Frontal cortex (tissue), 4 donors: ENCODE data around the gene CXCL9. TPM values are rescaled to one million over a fixed set of nuclear protein-coding genes. Genes with fewer than 3 reads are reported as not detected.
"Not testable (repeated sequence)": the region's sequence is repeated elsewhere in the genome, so short reads cannot be mapped to it uniquely, and the experiment has no call there.

Experiments
- DNase-seq, 2 donors: peaks; one replicate each; pipeline ENCODE4 v3.0.0; 2012; ENCODE audit warnings: low spot score in 2 of 2
- FAIRE-seq: peaks from 2 replicates; lab custom pipeline; 2012; peaks lifted over from hg19 to GRCh38; lab: Jason Lieb, UNC
- total RNA-seq: library from RNA; depleted of rRNA; stranded (reverse); fragments of >200 nt; gene quantifications from one replicate; pipeline ENCODE4 v1.2.3, GENCODE V29; 2014
- donor health status: control.
- donor health status: control.
- donor health status: control.

The CXCL9 gene
- total RNA-seq = not detected

- no peak for DNase-seq
- no peak for FAIRE-seq
These were observed at the start of gene CXCL9 for GRCh38 chr4:76007089-76007862. TSS of gene CXCL9 (minus strand) at chr4:76007509. CDS start at chr4:76007449, 60 bp downstream.

DNA sequence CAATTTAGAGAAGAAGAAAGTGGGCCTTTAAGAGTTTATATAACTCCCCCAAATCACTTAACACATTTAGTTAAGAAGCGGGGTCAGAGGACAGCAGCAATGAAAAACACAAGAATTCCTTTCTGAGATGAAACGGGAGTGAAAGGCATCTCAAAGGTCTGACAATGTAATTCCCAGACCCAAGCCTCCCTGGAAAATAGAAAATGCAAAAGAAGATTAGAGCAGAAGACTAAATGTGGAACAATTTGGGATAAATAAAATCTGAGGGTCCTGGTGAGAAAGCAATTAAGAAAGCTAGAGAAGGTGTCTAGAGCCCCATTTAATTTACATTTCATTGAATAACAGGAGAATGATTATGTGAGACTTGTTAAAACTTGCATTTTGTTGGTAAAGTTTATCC, 48.1 kb upstream of the CXCL9 start:
- FAIRE-seq (no peak), DNase-seq (no peak)

DNA sequence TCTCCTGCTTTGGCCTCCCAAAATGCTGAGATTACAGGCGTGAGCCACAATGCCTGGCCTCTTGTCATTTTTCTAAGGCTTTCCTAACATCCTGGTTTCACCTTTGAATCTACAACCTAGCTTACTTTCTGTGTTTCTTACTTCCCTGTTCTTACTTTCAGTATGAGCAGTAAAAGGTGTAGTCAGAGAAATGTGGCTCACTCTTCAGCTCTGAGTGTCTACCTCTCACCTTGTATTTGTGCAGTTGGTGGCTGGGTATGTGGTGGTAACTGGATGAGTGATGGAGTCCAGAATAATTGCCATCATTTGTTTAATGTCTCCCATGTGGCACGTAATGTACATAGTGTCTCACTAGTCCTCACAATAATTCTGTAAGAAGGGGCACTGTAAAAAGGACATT, 47.7 kb upstream of the CXCL9 start:
- FAIRE-seq = no peak
- no peak for DNase-seq

DNA sequence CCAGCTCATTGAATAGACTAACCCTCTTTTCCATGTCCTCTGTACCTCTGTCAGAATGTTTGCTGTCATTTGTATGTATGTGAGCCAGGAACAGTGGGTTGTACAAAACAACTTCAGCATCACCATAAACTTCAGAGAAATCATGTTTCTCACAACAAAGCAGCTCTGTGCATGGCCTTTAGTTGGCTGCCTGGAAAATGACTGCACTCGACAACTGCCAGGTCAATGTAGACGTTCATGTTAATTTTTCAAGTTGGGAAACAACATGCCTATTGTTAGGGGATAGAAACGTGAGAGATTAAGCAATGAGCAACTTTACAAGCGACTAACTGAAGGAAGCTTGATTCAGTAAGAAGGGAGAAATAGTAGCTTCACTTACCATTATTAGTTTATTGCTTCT, 46.4 kb upstream of the CXCL9 start:
- DNase-seq = no peak
- no peak for FAIRE-seq

DNA sequence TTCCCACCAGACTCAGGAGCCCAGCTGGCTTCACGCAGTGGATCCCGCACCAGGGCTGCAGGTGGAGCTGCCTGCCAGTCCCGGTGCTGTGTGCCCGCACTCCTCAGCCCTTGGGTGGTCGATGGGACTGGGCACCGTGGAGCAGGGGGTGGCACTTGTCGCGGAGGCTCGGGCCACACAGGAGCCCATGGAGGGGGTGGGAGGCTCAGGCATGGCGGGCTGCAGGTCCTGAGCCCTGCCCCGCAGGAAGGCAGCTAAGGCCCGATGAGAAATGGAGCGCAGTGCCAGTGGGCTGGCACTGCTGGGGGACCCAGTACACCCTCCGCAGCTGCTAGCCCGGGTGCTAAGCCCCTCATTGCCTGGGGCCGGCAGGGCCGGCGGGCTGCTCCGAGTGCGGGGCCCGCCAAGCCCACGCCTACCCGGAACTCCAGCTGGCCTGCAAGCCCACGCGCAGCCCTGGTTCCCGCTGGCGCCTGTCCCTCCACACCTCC, 43.3 kb upstream of the CXCL9 start:
- DNase-seq, FAIRE-seq: not testable (repeated sequence)

GRCh38 chr4:76049860-76050416, 42.6 kb upstream of the CXCL9 start:
- not testable (repeated sequence) for FAIRE-seq, DNase-seq

- FAIRE-seq, DNase-seq: not testable (repeated sequence)
These were observed 37.4 kb upstream of the CXCL9 start for GRCh38 chr4:76044686-76045085.

DNA sequence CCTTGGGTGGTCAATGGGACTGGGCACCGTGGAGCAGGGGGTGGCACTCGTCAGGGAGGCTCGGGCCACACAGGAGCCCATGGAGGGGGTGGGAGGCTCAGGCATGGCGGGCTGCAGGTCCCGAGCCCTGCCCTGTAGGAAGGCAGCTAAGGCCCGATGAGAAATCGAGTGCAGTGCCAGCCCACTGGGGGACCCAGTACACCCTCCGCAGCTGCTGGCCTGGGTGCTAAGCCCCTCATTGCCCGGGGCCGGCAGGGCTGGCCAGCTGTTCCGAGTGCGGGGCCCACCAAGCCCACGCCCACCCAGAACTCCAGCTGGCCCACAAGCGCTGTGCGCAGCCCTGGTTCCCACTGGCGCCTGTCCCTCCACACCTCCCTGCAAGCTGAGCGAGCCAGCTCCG, 36.0 kb upstream of the CXCL9 start:
- FAIRE-seq, DNase-seq: not testable (repeated sequence)

DNA sequence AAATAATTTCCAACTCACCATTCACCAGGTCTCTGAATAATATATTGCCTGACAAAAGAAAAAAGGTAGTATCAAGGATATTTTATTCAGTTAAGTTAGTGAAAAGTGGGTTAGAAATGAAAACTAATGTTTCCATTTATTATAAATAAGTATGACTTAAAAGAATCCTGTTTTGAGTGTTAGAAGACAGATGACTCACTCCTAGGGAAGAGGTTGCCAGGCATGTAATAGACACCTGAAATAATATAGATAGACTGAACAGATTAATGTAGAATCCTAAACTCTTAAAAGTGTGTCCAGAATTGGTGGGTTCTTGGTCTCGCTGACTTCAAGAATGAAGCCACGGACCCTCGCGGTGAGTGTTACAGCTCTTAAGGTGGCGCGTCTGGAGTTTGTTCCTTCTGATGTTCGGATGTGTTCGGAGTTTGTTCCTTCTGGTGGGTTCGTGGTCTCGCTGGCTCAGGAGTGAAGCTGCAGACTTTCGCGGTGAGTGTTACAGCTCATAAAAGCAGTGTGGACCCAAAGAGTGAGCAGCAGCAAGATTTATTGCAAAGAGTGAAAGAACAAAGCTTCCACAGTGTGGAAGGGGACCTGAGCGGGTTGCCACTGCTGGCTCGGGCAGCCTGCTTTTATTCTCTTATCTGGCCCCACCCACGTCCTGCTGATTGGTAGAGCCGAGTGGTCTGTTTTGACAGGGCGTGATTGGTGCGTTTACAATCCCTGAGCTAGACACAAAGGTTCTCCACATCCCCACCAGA, 35.1 kb upstream of the CXCL9 start:
- not testable (repeated sequence) for FAIRE-seq, DNase-seq

DNA sequence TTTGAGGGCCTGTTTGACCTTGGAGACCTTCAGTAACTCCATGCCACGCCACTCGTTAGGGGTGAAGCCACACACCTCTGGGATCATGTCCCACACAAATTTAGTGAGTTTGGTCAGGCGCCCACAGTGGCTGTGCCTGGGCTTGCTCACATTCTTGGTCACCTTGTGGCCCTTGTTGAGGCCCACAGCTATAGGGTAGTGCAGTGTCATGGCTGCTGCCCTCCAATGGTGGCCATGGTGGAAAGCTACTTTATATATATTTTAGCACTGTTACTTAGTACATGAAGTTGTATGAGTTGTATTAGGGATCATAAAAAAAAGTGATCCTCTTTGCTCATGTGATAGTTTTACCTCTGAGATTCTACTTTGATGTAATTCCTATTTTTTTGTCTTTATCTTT, 29.5 kb upstream of the CXCL9 start:
- FAIRE-seq (no peak), DNase-seq (no peak)

- FAIRE-seq (no peak), DNase-seq (no peak)
These were observed 28.6 kb upstream of the CXCL9 start, which contains the start of gene CXCL11 for GRCh38 chr4:76035799-76036380. TSS of gene CXCL11 (minus strand) at chr4:76036070. CDS start at chr4:76035987, 83 bp downstream.

DNA sequence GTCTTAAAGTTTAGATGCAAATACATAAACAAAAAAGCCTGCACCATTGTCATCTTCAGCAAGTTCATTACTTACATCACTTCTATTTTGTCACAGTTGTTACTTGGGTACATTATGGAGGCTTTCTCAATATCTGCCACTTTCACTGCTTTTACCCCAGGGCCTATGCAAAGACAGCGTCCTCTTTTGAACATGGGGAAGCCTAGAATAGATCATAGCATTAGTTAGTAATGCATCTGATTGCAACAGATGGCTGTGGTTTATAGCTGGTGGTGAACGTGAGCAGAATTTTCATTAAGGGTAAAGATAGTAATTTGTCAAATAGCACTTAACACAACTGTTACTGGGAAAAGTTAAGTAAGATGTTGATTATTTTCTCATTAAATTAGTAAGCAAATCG, 27.8 kb upstream of the CXCL9 start:
- DNase-seq (no peak), FAIRE-seq (no peak)

DNA sequence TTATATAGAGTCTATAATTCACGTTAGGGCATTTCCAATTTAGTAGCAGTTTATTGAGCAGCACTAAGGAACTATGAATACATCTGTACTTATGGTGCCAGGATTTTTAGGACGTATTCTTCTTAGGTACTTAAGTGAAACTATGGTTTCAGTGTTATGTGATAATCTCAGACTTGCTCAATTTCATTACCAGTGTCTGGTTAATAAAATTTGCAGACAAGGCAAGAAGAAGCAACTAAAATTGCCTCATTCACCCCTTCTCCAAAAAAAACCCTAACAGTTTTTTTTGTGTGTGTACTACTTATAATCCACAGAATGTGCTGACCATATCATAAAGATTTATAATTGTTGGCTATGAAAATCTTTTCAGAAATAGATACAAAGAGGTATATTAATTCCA, 22.0 kb upstream of the CXCL9 start:
- FAIRE-seq = no peak
- DNase-seq = no peak

- DNase-seq (no peak), FAIRE-seq (no peak)
These were observed 21.0 kb upstream of the CXCL9 start for GRCh38 chr4:76028350-76028765.

GRCh38 chr4:76024065-76024464, 16.8 kb upstream of the CXCL9 start:
- no peak for FAIRE-seq
- DNase-seq = no peak

- no peak for FAIRE-seq
- DNase-seq = no peak
These were observed 16.1 kb upstream of the CXCL9 start, which contains the start of gene CXCL10 for GRCh38 chr4:76023389-76023788. TSS of gene CXCL10 (minus strand) at chr4:76023497. CDS start at chr4:76023431, 66 bp downstream.

GRCh38 chr4:76022677-76023076, 15.4 kb upstream of the CXCL9 start:
- no peak for FAIRE-seq
- DNase-seq = no peak

- DNase-seq (no peak), FAIRE-seq (no peak)
These were observed 14.7 kb upstream of the CXCL9 start for GRCh38 chr4:76022031-76022430.

GRCh38 chr4:76017056-76017686, 9.9 kb upstream of the CXCL9 start:
- no peak for DNase-seq
- FAIRE-seq = no peak

- FAIRE-seq (no peak), DNase-seq (no peak)
These were observed 9.1 kb upstream of the CXCL9 start for GRCh38 chr4:76016393-76016792.
